K562 (cell line): ENCODE data around the gene CPN2. TPM values are rescaled to one million over a fixed set of nuclear protein-coding genes. Genes with fewer than 3 reads are reported as not detected.

Experiments used
- ATAC-seq: fragments of 200-7000 bp; cut with Tn5 transposase; 3 replicates; pipeline ENCODE4 v1.9.1; 2020; ENCODE audit warnings: moderate library complexity
- BruUV-seq: library from RNA; stranded (reverse); fragments of 400-500 nt; replicated peaks from 2 replicates; lab custom pipeline; 2021; lab: Mats Ljungman, UMichigan
- CTCF ChIA-PET: fragments of 300-600 bp; formaldehyde crosslinking; extraction: SDS; loops from one replicate; lab custom pipeline; 2021; ENCODE audit warnings: low intra/inter-chr PET ratio; lab: Yijun Ruan, JAX
- POLR2A ChIA-PET: fragments of 300-600, 350-650 bp; sonication (Branson Sonifier 250); formaldehyde crosslinking; extraction: SDS; loops from one replicate; lab custom pipeline; 2021; ENCODE audit warnings: antibody characterized with exemption, inconsistent platforms; lab: Yijun Ruan, JAX
- DNase-seq, 4 experiments: peaks; one replicate each; pipeline versions ENCODE4 v3.0.0 to v3.0.0-alpha.2; 2011 to 2018; ENCODE audit warnings: low spot score in 3 of 4, mixed read lengths in 3 of 4; ENCODE audit errors: extremely low read depth in 1 of 4
- FAIRE-seq: peaks from 2 replicates; lab custom pipeline; 2011; peaks lifted over from hg19 to GRCh38; lab: Jason Lieb, UNC
- H2AFZ ChIP-seq: 2 replicates; pipeline ENCODE4 v1.6.0; 2011; ENCODE audit warnings: low read depth, low read length, control low read depth, inconsistent platforms
- H3K27ac ChIP-seq: fragments of 200-600 bp; 3 replicates; pipeline ENCODE4 v1.8.0; 2011; ENCODE audit warnings: low read depth, mild to moderate bottlenecking, control low read depth, inconsistent platforms, low read length, moderate library complexity, mixed read lengths; ENCODE audit errors: extremely low read depth
- H3K27me3 ChIP-seq, 2 experiments: fragments of 300-600 bp in 1 of 2; 2 replicates in 1 of 2; 3 replicates in 1 of 2; pipeline versions ENCODE4 v1.6.0 to v1.8.0; 2011; ENCODE audit warnings: inconsistent platforms in 2 of 2, low read length in 2 of 2, mild to moderate bottlenecking in 1 of 2, mixed read lengths in 1 of 2, moderate library complexity in 1 of 2; ENCODE audit not compliant: control insufficient read depth in 2 of 2, insufficient read depth in 2 of 2
- H3K36me3 ChIP-seq: fragments of 300-600 bp; 3 replicates; pipeline ENCODE4 v1.8.0; 2011; ENCODE audit warnings: mild to moderate bottlenecking, low read length, inconsistent platforms; ENCODE audit not compliant: control insufficient read depth, insufficient read depth
- H3K4me1 ChIP-seq, 2 experiments: fragments of 200-600 bp in 1 of 2; replicated peaks in 1 of 2; 2 replicates in 1 of 2; 3 replicates in 1 of 2; pipeline versions ENCODE4 v1.5.1 to v1.8.0; 2011; ENCODE audit warnings: inconsistent platforms in 2 of 2, low read length in 2 of 2, mild to moderate bottlenecking in 1 of 2, mixed read lengths in 1 of 2, moderate library complexity in 1 of 2; ENCODE audit not compliant: control insufficient read depth in 2 of 2, insufficient read depth in 2 of 2
- H3K4me2 ChIP-seq: 2 replicates; pipeline ENCODE4 v1.6.1; 2011; ENCODE audit warnings: low read length, control low read depth, inconsistent platforms, mixed read lengths; ENCODE audit not compliant: insufficient read depth
- H3K4me3 ChIP-seq: fragments of 200-600 bp; sonication (generic), shearing (Covaris generic); 2 replicates; pipeline ENCODE4 v1.5.1; 2016; ENCODE audit warnings: control low read depth, inconsistent platforms
- H3K79me2 ChIP-seq: fragments of 200-600 bp; 3 replicates; pipeline ENCODE4 v1.8.0; 2011; ENCODE audit warnings: low read length, inconsistent platforms; ENCODE audit not compliant: control insufficient read depth, insufficient read depth
- H3K9ac ChIP-seq, 2 experiments: 2 replicates each; pipeline versions ENCODE4 v1.6.0 to v1.6.1; 2011; ENCODE audit warnings: low read depth in 2 of 2, low read length in 2 of 2, control low read depth in 1 of 2, inconsistent platforms in 1 of 2, mild to moderate bottlenecking in 1 of 2, mixed read lengths in 1 of 2; ENCODE audit not compliant: insufficient read depth in 1 of 2
- H3K9me1 ChIP-seq: one replicate; pipeline ENCODE4 v1.6.0; 2011; ENCODE audit warnings: inconsistent platforms, mild to moderate bottlenecking, low read length, moderate library complexity; ENCODE audit not compliant: control insufficient read depth, insufficient read depth
- H3K9me3 ChIP-seq: replicated peaks from 2 replicates; pipeline ENCODE4 v1.5.1; 2011; ENCODE audit warnings: low read depth, low read length, inconsistent platforms; ENCODE audit not compliant: control insufficient read depth, insufficient read depth
- H4K20me1 ChIP-seq: replicated peaks from 2 replicates; pipeline ENCODE4 v1.6.1; 2011; ENCODE audit warnings: low read length, inconsistent platforms, mixed read lengths; ENCODE audit not compliant: control insufficient read depth, insufficient read depth
- C11orf30 ChIP-seq: fragments of 450-650 bp; IDR thresholded peaks from 2 replicates; pipeline ENCODE4 v1.6.1; 2016; ENCODE audit warnings: low read depth, mild to moderate bottlenecking
- DDX20 ChIP-seq: fragments of 450-650 bp; IDR thresholded peaks from 2 replicates; pipeline ENCODE4 v1.6.1; 2016; ENCODE audit warnings: missing genetic modification characterization, low read depth, mild to moderate bottlenecking, missing compliant biosample characterization, moderate library complexity
- HDAC8 ChIP-seq: fragments of 450-650 bp; IDR thresholded peaks from 2 replicates; pipeline ENCODE4 v1.6.1; 2016; ENCODE audit warnings: mild to moderate bottlenecking, missing genetic modification characterization, moderate library complexity, missing compliant biosample characterization
- NR2C2 ChIP-seq, 2 experiments: fragments of 200-800 bp in 1 of 2; sonication (Bioruptor generic) in 1 of 2; sonication (generic) in 1 of 2; formaldehyde crosslinking in 1 of 2; IDR thresholded peaks; 2 replicates each; pipeline versions ENCODE4 v1.6.1 to v1.8.0; 2016 to 2022; ENCODE audit warnings: mild to moderate bottlenecking in 1 of 2, missing compliant biosample characterization in 1 of 2, missing genetic modification characterization in 1 of 2, missing genetic modification reagents in 1 of 2
- POLR2H ChIP-seq: IDR thresholded peaks from 2 replicates; pipeline ENCODE4 v1.6.1; 2016; ENCODE audit warnings: missing genetic modification characterization, low read depth, mild to moderate bottlenecking, control low read depth, missing compliant biosample characterization, moderate library complexity
- RCOR1 ChIP-seq, 2 experiments: IDR thresholded peaks; 2 replicates each; pipeline ENCODE4 v1.6.1; 2012; ENCODE audit warnings: low read depth in 2 of 2, low read length in 2 of 2, borderline replicate concordance in 1 of 2, improper control_type of control experiment in 1 of 2
- SMAD1 ChIP-seq: fragments of 150-350 bp; IDR thresholded peaks from 2 replicates; pipeline ENCODE4 v1.6.1; 2014; ENCODE audit warnings: low read length, low read depth; ENCODE audit not compliant: partially characterized antibody
- SMARCE1 ChIP-seq: fragments of 450-650 bp; IDR thresholded peaks from 2 replicates; pipeline ENCODE4 v1.7.1; 2016; ENCODE audit warnings: mild to moderate bottlenecking
- SMC3 ChIP-seq: conservative IDR thresholded peaks from 2 replicates; pipeline ENCODE4 v1.6.1; 2011; ENCODE audit warnings: low read depth, low read length, improper control_type of control experiment; ENCODE audit not compliant: insufficient read depth
- TEAD4 ChIP-seq, 2 experiments: sonication (generic) in 1 of 2; formaldehyde crosslinking in 1 of 2; IDR thresholded peaks; 2 replicates each; pipeline versions ENCODE4 v1.6.1 to v1.8.0; 2012 to 2022; ENCODE audit warnings: borderline replicate concordance in 1 of 2, inconsistent platforms in 1 of 2, low read length in 1 of 2, mild to moderate bottlenecking in 1 of 2, missing genetic modification reagents in 1 of 2
- WGBS: fragments of 100-300 bp; shearing (Covaris generic); methylation state at CpG from one replicate; pipeline ENCODE4 v1.1.6; 2016; ENCODE audit warnings: low coverage, mixed read lengths; ENCODE audit not compliant: insufficient coverage; ENCODE audit errors: missing lambda C conversion rate; 5-methylcytosine and 5-hydroxymethylcytosine counted together
- in situ Hi-C: fragments of 300-500 bp; cut with MboI; formaldehyde crosslinking; loops from 4 replicates; pipeline ENCODE4 v1.15.0; 2018; ENCODE audit warnings: inconsistent platforms, mixed read lengths
- intact Hi-C: fragments of 100-400 bp; cut with micrococcal nuclease; formaldehyde crosslinking; loops from 2 replicates; pipeline ENCODE4 v1.14.2; 2022
- polyA plus RNA-seq, 8 experiments: library from polyadenylated mRNA; depleted of rRNA in 4 of 8; stranded (reverse) in 5 of 8; unstranded in 3 of 8; fragments of >200 nt; fragmentation: Nextera tagmentation in 2 of 8; fragmentation: Illumina TruSeq in 1 of 8; extraction: Ambion mirVana in 2 of 8; extraction: Trizol in 1 of 8; gene quantifications; 2 replicates each; pipeline versions ENCODE4 v1.2.1 to v1.2.3, GENCODE V29; 2011 to 2014; ENCODE audit warnings: inconsistent platforms in 1 of 8, missing spikeins in 1 of 8
- total RNA-seq, 7 experiments: library from RNA; depleted of rRNA in 6 of 7; stranded (reverse); fragments of >200 nt in 6 of 7; fragmentation: Illumina TruSeq in 2 of 7; extraction: Trizol in 2 of 7; gene quantifications; 2 replicates each; pipeline versions ENCODE4 v1.2.1 to v1.2.3, GENCODE V29; 2011 to 2021; ENCODE audit warnings: low replicate concordance in 1 of 7
- TF ChIP-seq, protein P1 (sequence below): sonication (generic); formaldehyde crosslinking; IDR thresholded peaks from 2 replicates; pipeline ENCODE4 v1.8.1; 2023; ENCODE audit warnings: mild to moderate bottlenecking, missing genetic modification reagents, moderate library complexity
- TF ChIP-seq, protein P2 (sequence below): sonication (generic); formaldehyde crosslinking; IDR thresholded peaks from 2 replicates; pipeline ENCODE4 v1.8.0; 2022; ENCODE audit warnings: mild to moderate bottlenecking, low read depth, missing genetic modification reagents

Gene CPN2
- total and polyA plus RNA-seq, 9 of the 15 experiments (the other 6 are each of a cell fraction or from before 2014, with no cell fraction given): not detected

DNA sequence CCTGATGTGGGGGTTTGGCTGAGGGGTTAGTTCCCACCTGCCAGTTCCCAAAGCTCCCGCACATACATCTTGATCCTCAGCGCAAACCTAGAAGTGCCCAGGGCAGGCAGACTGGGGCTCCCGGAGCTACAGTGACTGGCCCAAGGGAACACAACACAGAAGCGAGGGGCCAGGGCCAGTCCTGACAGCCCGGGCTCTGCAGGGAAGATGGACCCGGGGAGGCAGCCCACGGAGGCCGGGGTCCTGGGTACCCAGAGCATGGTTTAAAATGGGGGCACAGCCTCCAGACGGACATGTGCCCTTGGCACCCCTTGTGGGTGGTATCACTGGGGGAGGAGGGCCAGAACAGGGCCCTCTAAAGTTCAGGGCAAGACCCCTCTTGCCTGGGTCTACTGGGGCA is 5.1 kb downstream of the CPN2 start (continued):
- TF ChIP-seq, protein P1, sequence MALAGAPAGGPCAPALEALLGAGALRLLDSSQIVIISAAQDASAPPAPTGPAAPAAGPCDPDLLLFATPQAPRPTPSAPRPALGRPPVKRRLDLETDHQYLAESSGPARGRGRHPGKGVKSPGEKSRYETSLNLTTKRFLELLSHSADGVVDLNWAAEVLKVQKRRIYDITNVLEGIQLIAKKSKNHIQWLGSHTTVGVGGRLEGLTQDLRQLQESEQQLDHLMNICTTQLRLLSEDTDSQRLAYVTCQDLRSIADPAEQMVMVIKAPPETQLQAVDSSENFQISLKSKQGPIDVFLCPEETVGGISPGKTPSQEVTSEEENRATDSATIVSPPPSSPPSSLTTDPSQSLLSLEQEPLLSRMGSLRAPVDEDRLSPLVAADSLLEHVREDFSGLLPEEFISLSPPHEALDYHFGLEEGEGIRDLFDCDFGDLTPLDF (CRISPR knock-in tag): no peak
- no peak for TF ChIP-seq DDX20 (tag)
- TF ChIP-seq HDAC8 (tag): no peak
- TF ChIP-seq NR2C2 (CRISPR knock-in tag; IDR thresholded peaks at IDR 0.05): no peak
- TF ChIP-seq NR2C2 (tag; IDR thresholded peaks at IDR 0.05): no peak
- TF ChIP-seq, all 486 proteins: peak for 0

DNA sequence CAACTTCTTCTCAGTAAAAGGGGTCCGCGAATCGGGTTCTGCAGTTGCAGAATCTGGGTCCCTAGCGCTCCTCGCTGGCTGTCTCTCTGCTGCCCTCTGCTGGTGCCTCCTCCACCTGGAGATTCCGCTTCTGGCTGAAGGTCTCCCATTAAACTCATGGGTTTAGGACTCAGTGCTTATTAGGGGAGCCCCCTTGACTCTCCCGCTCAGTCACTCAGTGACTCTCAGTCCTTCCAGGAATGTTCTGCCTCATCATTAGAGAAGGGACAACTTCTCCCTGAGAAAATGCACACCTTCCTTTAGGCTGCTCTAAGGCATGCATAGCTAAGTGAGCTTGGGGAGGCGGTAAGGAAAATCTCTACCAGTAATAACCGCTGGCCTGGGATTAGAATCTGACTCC is 7.1 kb downstream of the CPN2 start:
- ATAC-seq: peak; percentile 89
- in situ Hi-C loops: loop anchor here (25.0 kb wide), 1 partner anchor 1882 kb away; no protein-coding TSS in a partner anchor
- Histone ChIP-seq H3K9me3 (no peaks in the 10 kb centered on the region), H3K27ac (no peak overlapping the region), H3K27me3 (peaks cover 27 to 65% of the 10 kb centered on the region in 2 experiments; a peak in 4 of 5 replicates), H3K9ac (no peak overlapping the region), H3K4me3 (no peak overlapping the region), H3K79me2 (no peaks in the 10 kb centered on the region), H3K9me1 (no peaks in the 10 kb centered on the region), H3K36me3 (no peaks in the 10 kb centered on the region), H2AFZ (no peak overlapping the region), H4K20me1 (peaks cover 6% of the 10 kb centered on the region), H3K4me2 (no peak overlapping the region), H3K4me1 (peaks cover 0 to 6% of the 10 kb centered on the region in 2 experiments; a peak in 1 of 5 replicates)
- CTCF ChIA-PET: interaction anchor here (0.6 to 1.0 kb wide), 4 partner anchors 10 to 621 kb away, joined by 3 to 6 read pairs (median 4); no protein-coding TSS in a partner anchor
- WGBS: 3% methylated on average over 9 of the region's 9 CpGs
- peak; percentile 89 for FAIRE-seq
- POLR2A ChIA-PET: interaction anchor here (0.9 to 1.0 kb wide), 2 partner anchors 9 to 11 kb away, joined by 3 read pairs; no protein-coding TSS in a partner anchor
- intact Hi-C loops: loop anchor here (2.0 kb wide), 1 partner anchor 61 kb away; no protein-coding TSS in a partner anchor
- BruUV-seq: no TSS peak
- DNase-seq: peak; percentile 81 to 84 (median 82)
- TF ChIP-seq POLR2H (tag) (no peak), SMARCE1 (0 out of 2 replicates have a peak, but pooled peaks have one; percentile 14), SMC3 (peak; percentile 67), TEAD4 (IDR thresholded peaks at IDR 0.05; ENCODE audit: low read length) (peak; percentile 24; the same call in 1 of the 2 replicates), TEAD4 (CRISPR knock-in tag; IDR thresholded peaks at IDR 0.05; ENCODE audit: borderline replicate concordance) (no peak), SMAD1 (no peak), C11orf30 (no peak), RCOR1 (IDR thresholded peaks at IDR 0.05; ENCODE audit: borderline replicate concordance in 1 of 2, low read depth in 2 of 2, low read length in 2 of 2) (0 out of 4 replicates have a peak, but pooled peaks of 1 of the 2 experiments have one; percentile 16)
- TF ChIP-seq, protein P2, sequence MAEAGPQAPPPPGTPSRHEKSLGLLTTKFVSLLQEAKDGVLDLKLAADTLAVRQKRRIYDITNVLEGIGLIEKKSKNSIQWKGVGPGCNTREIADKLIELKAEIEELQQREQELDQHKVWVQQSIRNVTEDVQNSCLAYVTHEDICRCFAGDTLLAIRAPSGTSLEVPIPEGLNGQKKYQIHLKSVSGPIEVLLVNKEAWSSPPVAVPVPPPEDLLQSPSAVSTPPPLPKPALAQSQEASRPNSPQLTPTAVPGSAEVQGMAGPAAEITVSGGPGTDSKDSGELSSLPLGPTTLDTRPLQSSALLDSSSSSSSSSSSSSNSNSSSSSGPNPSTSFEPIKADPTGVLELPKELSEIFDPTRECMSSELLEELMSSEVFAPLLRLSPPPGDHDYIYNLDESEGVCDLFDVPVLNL (CRISPR knock-in tag): no peak
